Endothelial cell of umbilical vein (primary cell): ENCODE data around the gene GLYATL2. TPM values are rescaled to one million over a fixed set of nuclear protein-coding genes. Genes with fewer than 3 reads are reported as not detected.

Experiments used
- BruUV-seq: library from RNA; stranded (reverse); fragments of 400-500 nt; replicated peaks from 2 replicates; lab custom pipeline; 2021; lab: Mats Ljungman, UMichigan
- CTCF ChIA-PET: fragments of 300-600, 350-600 bp; sonication (Branson Sonifier 250); formaldehyde crosslinking; loops from one replicate; lab custom pipeline; 2021; ENCODE audit warnings: antibody characterized with exemption, inconsistent platforms; lab: Charles Lee
- POLR2A ChIA-PET: fragments of 300-600, 350-600 bp; sonication (Branson Sonifier 250); formaldehyde crosslinking; loops from one replicate; lab custom pipeline; 2021; ENCODE audit warnings: antibody characterized with exemption, inconsistent platforms; lab: Charles Lee
- DNase-seq: peaks from one replicate; pipeline ENCODE4 v3.0.0-alpha.2; 2011; ENCODE audit warnings: low read depth, low spot score
- FAIRE-seq: peaks from 2 replicates; lab custom pipeline; 2011; peaks lifted over from hg19 to GRCh38; lab: Jason Lieb, UNC
- H2AFZ ChIP-seq: 2 replicates; pipeline ENCODE4 v1.6.0; 2012; ENCODE audit warnings: low read depth, low read length, control low read depth, inconsistent platforms
- H3K27ac ChIP-seq: 2 replicates; pipeline ENCODE4 v1.5.1; 2011; ENCODE audit warnings: low read depth, mild to moderate bottlenecking, control low read depth, low read length, moderate library complexity; ENCODE audit not compliant: insufficient read depth
- H3K27me3 ChIP-seq, 2 experiments: 2 replicates each; pipeline versions ENCODE4 v1.6.0 to v1.6.1; 2011; ENCODE audit warnings: low read length in 2 of 2, mixed read lengths in 1 of 2; ENCODE audit not compliant: control insufficient read depth in 2 of 2, insufficient read depth in 2 of 2
- H3K36me3 ChIP-seq, 2 experiments: 2 replicates in 1 of 2; 3 replicates in 1 of 2; pipeline ENCODE4 v1.5.1; 2011; ENCODE audit warnings: low read length in 2 of 2, mild to moderate bottlenecking in 1 of 2, moderate library complexity in 1 of 2; ENCODE audit not compliant: control insufficient read depth in 2 of 2, insufficient read depth in 2 of 2; ENCODE audit errors: extremely low read depth in 1 of 2
- H3K4me1 ChIP-seq: 3 replicates; pipeline ENCODE4 v1.5.1; 2011; ENCODE audit warnings: mild to moderate bottlenecking, low read length; ENCODE audit not compliant: control insufficient read depth, insufficient read depth; ENCODE audit errors: extremely low read depth
- H3K4me2 ChIP-seq: 2 replicates; pipeline ENCODE4 v1.6.1; 2011; ENCODE audit warnings: low read length, control low read depth, mixed read lengths; ENCODE audit not compliant: insufficient read depth
- H3K4me3 ChIP-seq, 3 experiments: fragments of 200-600 bp in 1 of 3; sonication (generic), shearing (Covaris generic) in 1 of 3; replicated peaks in 1 of 3; 2 replicates each; pipeline ENCODE4 v1.5.1; 2011 to 2016; ENCODE audit warnings: control low read depth in 3 of 3, low read length in 3 of 3, mild to moderate bottlenecking in 2 of 3, inconsistent platforms in 1 of 3, low read depth in 1 of 3, moderate library complexity in 1 of 3; ENCODE audit not compliant: insufficient read depth in 1 of 3
- H3K79me2 ChIP-seq: 2 replicates; pipeline ENCODE4 v1.6.0; 2012; ENCODE audit warnings: low read length, inconsistent platforms; ENCODE audit not compliant: control insufficient read depth, insufficient read depth
- H3K9ac ChIP-seq: replicated peaks from 2 replicates; pipeline ENCODE3; 2011; ENCODE audit warnings: low read length, control low read depth; ENCODE audit not compliant: insufficient read depth; ENCODE audit errors: extremely low read depth
- H3K9me1 ChIP-seq: replicated peaks from 3 replicates; pipeline ENCODE4 v1.6.0; 2011; ENCODE audit warnings: mild to moderate bottlenecking, low read length; ENCODE audit not compliant: control insufficient read depth, insufficient read depth; ENCODE audit errors: extremely low read depth
- H3K9me3 ChIP-seq: replicated peaks from 2 replicates; pipeline ENCODE4 v1.5.1; 2012; ENCODE audit warnings: low read length, inconsistent platforms; ENCODE audit not compliant: control insufficient read depth, insufficient read depth
- H4K20me1 ChIP-seq: replicated peaks from 2 replicates; pipeline ENCODE3; 2011; ENCODE audit warnings: mild to moderate bottlenecking, low read length; ENCODE audit not compliant: control insufficient read depth, insufficient read depth; ENCODE audit errors: extremely low read depth
- CTCF ChIP-seq, 2 donors: IDR thresholded peaks; 1 replicate in 1 of 2; 2 replicates in 1 of 2; pipeline ENCODE4 v1.5.1; 2011; ENCODE audit warnings: low read length in 2 of 2, mild to moderate bottlenecking in 2 of 2, moderate library complexity in 2 of 2, control low read depth in 1 of 2, inconsistent platforms in 1 of 2, low read depth in 1 of 2; ENCODE audit not compliant: insufficient read depth in 1 of 2; ENCODE audit errors: extremely low read depth in 1 of 2
- EZH2 ChIP-seq: IDR thresholded peaks from 2 replicates; pipeline ENCODE4 v1.6.1; 2012; ENCODE audit warnings: borderline replicate concordance, low read depth, mild to moderate bottlenecking, moderate library complexity, low read length, inconsistent platforms; ENCODE audit not compliant: severe bottlenecking
- FOS ChIP-seq: IDR thresholded peaks from 2 replicates; pipeline ENCODE4 v1.6.1; 2011; ENCODE audit warnings: mild to moderate bottlenecking, low read length, moderate library complexity, borderline replicate concordance; ENCODE audit not compliant: insufficient read depth
- GATA2 ChIP-seq: IDR thresholded peaks from 2 replicates; pipeline ENCODE4 v1.7.0; 2011; ENCODE audit warnings: low read depth, mild to moderate bottlenecking, moderate library complexity, mixed read lengths, low read length; ENCODE audit not compliant: insufficient read length, insufficient read depth
- JUN ChIP-seq: IDR thresholded peaks from 2 replicates; pipeline ENCODE4 v1.6.1; 2011; ENCODE audit warnings: borderline replicate concordance, low read depth; ENCODE audit not compliant: insufficient read length, insufficient read depth
- MAX ChIP-seq: IDR thresholded peaks from 2 replicates; pipeline ENCODE4 v1.6.1; 2011; ENCODE audit not compliant: insufficient read depth, insufficient read length
- MYC ChIP-seq: IDR thresholded peaks from one replicate; pipeline ENCODE4 v1.6.1; 2011; ENCODE audit warnings: mild to moderate bottlenecking, low read depth, low read length
- POLR2A ChIP-seq: IDR thresholded peaks from 2 replicates; pipeline ENCODE4 v1.6.1; 2012; ENCODE audit warnings: low read depth, mild to moderate bottlenecking, control low read depth, low read length
- POLR2AphosphoS5 ChIP-seq: IDR thresholded peaks from 2 replicates; pipeline ENCODE4 v1.6.1; 2012; ENCODE audit warnings: low read depth, mild to moderate bottlenecking, control low read depth, low read length, moderate library complexity; ENCODE audit not compliant: insufficient read depth
- dilution Hi-C: fragments of 300-500 bp; cut with MboI; formaldehyde crosslinking; loops from one replicate; pipeline ENCODE4 v1.15.0; 2019; ENCODE audit warnings: low sequenced_read_pairs; ENCODE audit not compliant: extremely low pct_ligation_motif_present
- intact Hi-C: fragments of 100-400 bp; cut with micrococcal nuclease; formaldehyde crosslinking; loops from one replicate; pipeline ENCODE4 v1.10.0; 2022
- polyA plus RNA-seq, 4 experiments: library from polyadenylated mRNA; depleted of rRNA in 3 of 4; stranded (reverse) in 3 of 4; unstranded in 1 of 4; fragments of >200 nt; gene quantifications; 2 replicates each; pipeline versions ENCODE4 v1.2.1 to v1.2.3, GENCODE V29; 2011 to 2012; ENCODE audit warnings: missing spikeins in 1 of 4
- total RNA-seq: library from RNA; stranded (reverse); gene quantifications from 2 replicates; pipeline ENCODE4 v1.2.3, GENCODE V29; 2021

The GLYATL2 gene
- total and polyA plus RNA-seq, 2 donors (not counting 3 experiments of a cell fraction or from before 2014, with no cell fraction given) = not detected

- Histone ChIP-seq H3K9me1 (no peaks in the 10 kb centered on the region), H3K9ac (no peak overlapping the region), H3K27me3 (no peaks in the 10 kb centered on the region), H3K4me2 (no peak overlapping the region), H3K4me3 (no peak overlapping the region), H3K9me3 (no peaks in the 10 kb centered on the region), H2AFZ (no peak overlapping the region), H3K79me2 (no peaks in the 10 kb centered on the region), H4K20me1 (no peaks in the 10 kb centered on the region), H3K27ac (no peak overlapping the region), H3K4me1 (no peaks in the 10 kb centered on the region), H3K36me3 (no peaks in the 10 kb centered on the region)
- no TSS peak for BruUV-seq
- TF ChIP-seq EZH2 (no peak), JUN (no peak), GATA2 (no peak), MYC (no peak), POLR2A (no peak), MAX (no peak), POLR2AphosphoS5 (no peak), FOS (no peak), CTCF (IDR thresholded peaks at IDR 0.05; ENCODE audit: extremely low read depth in 1 of 2, insufficient read depth in 1 of 2, low read depth in 1 of 2, low read length in 2 of 2) (no peak)
- FAIRE-seq (no peak), DNase-seq (no peak)
- ChIA-PET CTCF (no interaction called here), POLR2A (no interaction called here)
- dilution Hi-C loops = no loop called here
- intact Hi-C loops = no loop called here
Observed at GRCh38 chr11:58861533-58861932, 17.0 kb upstream of the GLYATL2 start.
